EH (cell line): ENCODE results near the gene ZNF529.

Experiments
- DNase-seq: peaks from one replicate; pipeline ENCODE4 v3.0.0-alpha.2; 2015; ENCODE audit warnings: low read depth

The ZNF529 gene

DNA sequence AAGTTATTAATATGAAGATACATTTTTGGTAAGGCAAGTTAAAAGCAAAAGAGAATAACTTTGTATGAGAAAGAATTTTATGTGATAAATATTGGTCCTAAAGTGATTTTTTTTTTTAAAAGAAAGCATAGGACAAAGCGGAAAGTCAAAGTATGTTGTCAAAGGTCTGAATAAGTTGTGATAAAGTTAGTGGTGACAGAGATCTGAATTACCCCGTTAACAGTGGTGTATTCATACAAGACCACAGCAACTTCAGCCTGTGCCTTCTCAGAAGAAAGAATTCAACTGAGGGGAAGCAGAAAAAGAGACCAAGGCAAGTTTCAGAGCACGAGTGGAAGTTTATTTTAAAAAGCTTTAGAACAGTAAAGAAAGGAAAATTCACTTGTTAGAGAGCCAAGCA lies 64.8 kb downstream of the ZNF529 start:
- no peak for DNase-seq

DNA sequence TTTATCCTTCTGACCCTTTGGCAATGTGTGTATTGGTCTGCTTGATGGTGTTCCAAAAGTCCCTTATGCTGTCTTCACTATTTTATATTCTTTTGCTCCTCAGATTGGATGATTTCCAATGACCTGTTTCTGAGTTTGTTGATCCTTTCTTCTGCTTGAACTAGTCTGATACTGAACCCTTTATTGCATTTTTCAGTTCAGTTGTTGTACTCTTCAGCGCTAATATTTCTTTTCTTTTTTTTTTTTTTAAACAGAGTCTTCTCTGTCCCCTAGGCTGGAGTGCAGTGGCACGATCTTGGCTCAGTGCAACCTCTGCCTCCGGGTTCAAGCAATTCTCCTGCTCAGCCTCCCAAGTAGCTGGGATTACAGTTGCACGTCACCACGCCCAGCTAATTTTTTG lies 71.1 kb downstream of the ZNF529 start:
- DNase-seq = no peak

DNA sequence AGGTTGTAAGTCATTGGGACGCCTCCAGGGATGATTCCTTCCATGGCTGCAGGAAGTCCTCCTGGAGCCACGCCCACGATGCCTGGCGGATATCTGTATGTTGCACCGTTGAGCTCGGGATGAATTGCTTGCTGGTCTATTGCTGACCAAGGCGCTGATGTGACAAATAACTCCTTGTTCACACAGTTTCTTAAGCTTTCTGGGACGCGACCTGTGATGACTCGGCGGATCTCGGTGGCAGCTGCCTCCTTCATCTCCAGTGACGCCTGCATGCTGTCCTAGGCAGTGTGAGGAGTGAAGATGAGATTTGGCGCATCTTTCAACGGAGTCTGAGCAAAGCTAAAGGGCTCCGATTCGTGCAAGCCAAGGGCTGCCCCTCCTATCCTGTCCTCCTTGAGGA lies 76.1 kb downstream of the ZNF529 start:
- DNase-seq = no peak
